C4-2B (cell line): ENCODE results near the gene PTPRN2.

Experiments
- H3K27ac ChIP-seq: fragments of 450-650 bp; 2 replicates; pipeline ENCODE4 v1.5.1; 2017
- ZFX ChIP-seq: fragments of 450-650 bp; IDR thresholded peaks from 2 replicates; pipeline ENCODE4 v1.6.1; 2017
- TF ChIP-seq, protein P1 (sequence below): fragments of 450-650 bp; conservative IDR thresholded peaks from 2 replicates; pipeline ENCODE4 v1.5.1; 2017; ENCODE audit warnings: mild to moderate bottlenecking

Gene PTPRN2

DNA sequence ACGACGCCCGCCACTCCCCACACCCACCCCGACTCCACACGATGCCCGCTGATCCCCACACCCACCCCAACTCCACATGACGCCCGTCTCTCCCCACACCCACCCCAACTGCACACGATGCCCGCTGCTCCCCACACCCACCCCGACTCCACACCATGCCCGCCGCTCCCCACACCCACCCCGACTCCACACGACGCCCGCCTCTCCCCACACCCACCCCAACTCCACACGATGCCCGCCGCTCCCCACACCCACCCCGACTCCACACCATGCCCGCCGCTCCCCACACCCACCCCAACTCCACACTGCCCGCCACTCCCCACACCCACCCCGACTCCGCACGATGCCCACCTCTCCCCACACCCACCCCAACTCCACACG lies 933.8 kb downstream of the PTPRN2 start:
- no peak for TF ChIP-seq ZFX
- TF ChIP-seq, protein P1, sequence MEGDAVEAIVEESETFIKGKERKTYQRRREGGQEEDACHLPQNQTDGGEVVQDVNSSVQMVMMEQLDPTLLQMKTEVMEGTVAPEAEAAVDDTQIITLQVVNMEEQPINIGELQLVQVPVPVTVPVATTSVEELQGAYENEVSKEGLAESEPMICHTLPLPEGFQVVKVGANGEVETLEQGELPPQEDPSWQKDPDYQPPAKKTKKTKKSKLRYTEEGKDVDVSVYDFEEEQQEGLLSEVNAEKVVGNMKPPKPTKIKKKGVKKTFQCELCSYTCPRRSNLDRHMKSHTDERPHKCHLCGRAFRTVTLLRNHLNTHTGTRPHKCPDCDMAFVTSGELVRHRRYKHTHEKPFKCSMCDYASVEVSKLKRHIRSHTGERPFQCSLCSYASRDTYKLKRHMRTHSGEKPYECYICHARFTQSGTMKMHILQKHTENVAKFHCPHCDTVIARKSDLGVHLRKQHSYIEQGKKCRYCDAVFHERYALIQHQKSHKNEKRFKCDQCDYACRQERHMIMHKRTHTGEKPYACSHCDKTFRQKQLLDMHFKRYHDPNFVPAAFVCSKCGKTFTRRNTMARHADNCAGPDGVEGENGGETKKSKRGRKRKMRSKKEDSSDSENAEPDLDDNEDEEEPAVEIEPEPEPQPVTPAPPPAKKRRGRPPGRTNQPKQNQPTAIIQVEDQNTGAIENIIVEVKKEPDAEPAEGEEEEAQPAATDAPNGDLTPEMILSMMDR, result no peak

GRCh38 chr7:157652954-157653826 lies 934.4 kb downstream of the PTPRN2 start:
- no peak overlapping the region for H3K27ac ChIP-seq

More for the DNA sequence above, 933.8 kb downstream of the PTPRN2 start:
- H3K27ac ChIP-seq, result no peak overlapping the region

GRCh38 chr7:157652161-157652953 lies 935.3 kb downstream of the PTPRN2 start:
- TF ChIP-seq, protein P1, result no peak
- no peak for TF ChIP-seq ZFX
- no peak overlapping the region for H3K27ac ChIP-seq

More at GRCh38 chr7:157652954-157653826, 934.4 kb downstream of the PTPRN2 start:
- no peak for TF ChIP-seq ZFX
- TF ChIP-seq, protein P1, result no peak

DNA sequence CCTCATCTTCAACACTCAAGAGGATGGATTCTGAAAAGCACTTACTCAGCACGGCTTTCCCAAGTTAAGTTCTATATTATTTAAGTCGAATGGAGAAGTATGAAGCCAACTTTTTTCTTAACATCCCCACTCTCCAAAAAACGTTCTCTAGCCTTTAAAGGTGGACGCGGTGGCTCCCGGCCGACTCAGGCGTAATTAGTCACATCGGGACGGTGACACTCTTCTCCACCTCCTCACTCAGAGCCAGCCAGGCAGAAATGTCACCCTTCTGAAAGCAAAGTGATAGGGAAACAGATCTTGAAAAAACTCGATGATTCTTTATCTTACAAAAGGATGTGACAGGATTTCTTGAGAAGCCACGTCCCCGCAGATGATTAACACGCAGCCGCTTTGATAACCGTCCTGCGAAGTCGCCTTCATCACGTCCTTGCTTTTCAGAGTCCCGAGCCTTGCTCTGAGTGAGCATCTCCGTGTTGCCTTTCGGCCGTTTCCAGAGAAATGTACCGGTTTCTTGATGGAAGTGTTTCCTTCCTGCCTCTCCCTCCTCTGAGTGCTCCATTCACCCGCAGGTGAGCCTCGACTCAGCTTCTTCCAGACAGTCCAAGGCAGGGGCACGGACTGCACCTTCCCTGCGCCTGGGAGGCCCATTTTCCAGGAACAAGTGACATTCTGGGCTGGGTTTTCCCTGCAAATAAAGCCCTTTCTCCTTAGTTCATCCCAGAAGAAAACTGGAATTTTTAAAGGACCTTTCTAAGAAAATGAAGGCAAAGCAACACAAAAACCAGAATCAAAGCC lies 936.1 kb downstream of the PTPRN2 start:
- no peak overlapping the region for H3K27ac ChIP-seq
- TF ChIP-seq, protein P1, result no peak
- no peak for TF ChIP-seq ZFX

GRCh38 chr7:157650801-157651200 lies 936.8 kb downstream of the PTPRN2 start:
- no peak overlapping the region for H3K27ac ChIP-seq
- TF ChIP-seq ZFX, result no peak
- TF ChIP-seq, protein P1, result no peak

DNA sequence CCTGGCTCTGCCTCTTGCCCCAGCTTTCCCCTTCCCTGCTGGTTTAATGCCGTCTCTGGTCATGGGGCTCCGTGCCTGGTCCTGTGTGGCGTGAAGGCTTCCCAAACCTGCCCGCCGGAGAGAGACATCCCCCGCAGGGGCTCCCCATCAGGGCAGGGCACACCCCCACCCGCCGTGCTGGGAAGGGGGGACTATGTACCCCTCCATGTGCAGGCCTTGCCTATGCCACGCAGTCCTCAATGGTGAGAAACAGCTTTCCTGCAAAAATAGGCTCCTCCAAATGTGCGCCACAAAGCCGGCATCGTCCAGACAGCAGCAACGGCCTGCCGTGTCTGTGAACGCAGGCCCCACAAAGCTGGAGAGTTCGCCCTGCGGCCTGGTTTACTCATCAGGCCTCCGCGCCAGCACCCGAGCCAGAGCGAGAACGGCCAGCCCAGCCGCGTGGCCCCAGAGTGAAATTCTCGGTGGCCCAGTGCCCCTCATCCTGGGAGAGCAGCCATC lies 937.4 kb downstream of the PTPRN2 start:
- TF ChIP-seq, protein P1, result no peak
- no peak for TF ChIP-seq ZFX
- no peak overlapping the region for H3K27ac ChIP-seq
